DOHH2 (cell line): ENCODE results near the gene BRCA2.
"Not testable (repeated sequence)": the region's sequence is repeated elsewhere in the genome, so short reads cannot be mapped to it uniquely, and the experiment has no call there.

ENCODE experiments used
- H3F3A ChIP-seq: fragments of 200-600 bp; sonication (generic), shearing (Covaris generic); 2 replicates; pipeline ENCODE4 v1.6.0; 2016; ENCODE audit warnings: antibody characterized with exemption, mild to moderate bottlenecking; ENCODE audit not compliant: control insufficient read depth, insufficient read depth
- H3K27ac ChIP-seq: fragments of 200-600 bp; sonication (generic); 2 replicates; pipeline ENCODE4 v1.5.1; 2014; ENCODE audit warnings: low read depth, mild to moderate bottlenecking, low read length, moderate library complexity
- H3K27me3 ChIP-seq: fragments of 200-600 bp; sonication (generic); 2 replicates; pipeline ENCODE4 v1.6.1; 2014; ENCODE audit warnings: mild to moderate bottlenecking, low read length, mixed read lengths; ENCODE audit not compliant: control insufficient read depth
- H3K36me3 ChIP-seq: fragments of 200-600 bp; sonication (generic); 2 replicates; pipeline ENCODE4 v1.6.1; 2014; ENCODE audit warnings: mild to moderate bottlenecking, low read length, moderate library complexity, mixed read lengths; ENCODE audit not compliant: control insufficient read depth
- H3K4me1 ChIP-seq: fragments of 200-600 bp; sonication (generic); 2 replicates; pipeline ENCODE4 v1.6.1; 2014; ENCODE audit warnings: mild to moderate bottlenecking, low read length, mixed read lengths; ENCODE audit not compliant: control insufficient read depth
- H3K4me2 ChIP-seq: fragments of 200-600 bp; sonication (generic); 2 replicates; pipeline ENCODE4 v1.6.0; 2014; ENCODE audit warnings: mild to moderate bottlenecking, low read length, moderate library complexity
- H3K4me3 ChIP-seq: fragments of 200-600 bp; sonication (generic); 2 replicates; pipeline ENCODE4 v1.5.1; 2014; ENCODE audit warnings: mild to moderate bottlenecking, low read length, mixed read lengths
- H3K79me2 ChIP-seq: fragments of 200-600 bp; sonication (generic); 2 replicates; pipeline ENCODE4 v1.6.1; 2014; ENCODE audit warnings: mild to moderate bottlenecking, low read length, mixed read lengths; ENCODE audit not compliant: control insufficient read depth
- H3K9me2 ChIP-seq: fragments of 200-600 bp; sonication (generic); replicated peaks from 2 replicates; pipeline ENCODE4 v1.6.1; 2014; ENCODE audit warnings: mild to moderate bottlenecking, low read length, mixed read lengths; ENCODE audit not compliant: control insufficient read depth
- H3K9me3 ChIP-seq: fragments of 200-600 bp; sonication (generic); 2 replicates; pipeline ENCODE4 v1.6.1; 2014; ENCODE audit warnings: antibody characterized with exemption, low read length, mixed read lengths; ENCODE audit not compliant: control insufficient read depth, insufficient read depth
- H4K20me1 ChIP-seq: fragments of 200-600 bp; sonication (generic); 2 replicates; pipeline ENCODE4 v1.6.0; 2014; ENCODE audit warnings: low read depth, mild to moderate bottlenecking, antibody characterized with exemption, low read length, moderate library complexity; ENCODE audit not compliant: control insufficient read depth, insufficient read depth
- CTCF ChIP-seq: fragments of 200-600 bp; sonication (generic); IDR thresholded peaks from one replicate; pipeline ENCODE4 v1.5.1; 2014; ENCODE audit warnings: antibody characterized with exemption, mild to moderate bottlenecking, low read depth, low read length; ENCODE audit not compliant: poor library complexity, severe bottlenecking
- EZH2phosphoT487 ChIP-seq: fragments of 200-600 bp; sonication (generic); IDR thresholded peaks from 2 replicates; pipeline ENCODE4 v1.6.1; 2017; ENCODE audit warnings: borderline replicate concordance, mild to moderate bottlenecking, antibody characterized with exemption, low read length, moderate library complexity, mixed read lengths

Gene BRCA2

DNA sequence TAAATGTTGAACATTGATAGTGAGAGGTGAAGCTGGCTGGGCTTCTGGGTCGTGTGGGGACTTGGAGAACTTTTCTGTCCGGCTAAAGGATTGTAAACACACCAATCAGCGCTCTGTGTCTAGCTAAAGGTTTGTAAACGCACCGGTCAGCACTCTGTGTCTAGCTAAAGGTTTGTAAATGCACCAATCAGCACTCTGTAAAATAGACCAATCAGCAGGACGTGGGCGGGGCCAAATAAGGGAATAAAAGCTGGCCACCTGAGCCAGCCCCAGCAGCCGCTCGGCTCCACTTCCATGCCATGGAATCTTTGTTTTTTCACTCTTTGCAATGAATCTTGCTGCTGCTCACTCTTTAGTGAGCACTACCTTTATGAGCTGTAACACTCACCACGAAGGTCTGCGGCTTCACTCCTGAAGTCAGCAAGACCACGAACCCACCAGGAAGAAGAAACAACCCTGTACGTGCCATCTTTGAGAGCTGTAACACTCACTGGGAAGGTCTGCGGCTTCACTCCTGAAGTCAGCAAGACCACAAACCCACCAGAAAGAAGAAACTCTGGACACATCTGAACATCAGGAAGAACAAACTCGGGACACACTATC, 35.6 kb downstream of the BRCA2 start:
- not testable (repeated sequence) for H3F3A ChIP-seq, H3K9me2 ChIP-seq, H3K27ac ChIP-seq, H4K20me1 ChIP-seq, H3K4me2 ChIP-seq, H3K4me3 ChIP-seq, H3K27me3 ChIP-seq, H3K9me3 ChIP-seq, H3K79me2 ChIP-seq
- Histone ChIP-seq H3K36me3 (peaks cover 74% of the 10 kb centered on the region), H3K4me1 (peaks cover 10% of the 10 kb centered on the region)

DNA sequence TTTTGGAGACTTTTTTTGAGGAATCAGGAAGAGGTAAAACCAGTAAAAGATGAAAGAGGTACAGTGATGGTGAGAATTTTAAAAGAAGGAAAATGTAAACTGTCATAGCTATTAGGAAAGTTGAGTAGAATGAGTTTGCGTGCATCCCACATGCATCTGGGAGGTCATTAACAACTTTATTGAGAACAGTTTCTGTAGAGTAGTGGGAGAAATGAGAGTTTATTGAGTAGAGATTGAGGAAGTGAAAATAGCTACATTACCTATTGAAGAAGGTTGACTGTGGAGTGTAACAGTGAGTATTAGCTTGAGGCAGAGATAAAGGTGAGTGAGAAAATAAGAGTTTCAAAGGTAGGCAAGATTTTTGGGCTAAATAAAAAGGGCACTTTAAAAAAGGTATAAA, 38.7 kb downstream of the BRCA2 start:
- Histone ChIP-seq H3F3A (no peaks in the 10 kb centered on the region), H3K36me3 (peaks cover 63% of the 10 kb centered on the region), H3K27ac (no peak overlapping the region), H3K9me3 (no peaks in the 10 kb centered on the region), H4K20me1 (no peaks in the 10 kb centered on the region), H3K4me1 (peaks cover 10% of the 10 kb centered on the region), H3K4me3 (no peak overlapping the region), H3K27me3 (no peaks in the 10 kb centered on the region), H3K9me2 (no peaks in the 10 kb centered on the region), H3K79me2 (no peaks in the 10 kb centered on the region), H3K4me2 (no peak overlapping the region)
- no peak for TF ChIP-seq CTCF
- no peak for TF ChIP-seq EZH2phosphoT487

GRCh38 chr13:32355935-32356334, 40.6 kb downstream of the BRCA2 start:
- not testable (repeated sequence) for H3F3A ChIP-seq, H3K27ac ChIP-seq, H3K4me3 ChIP-seq, H4K20me1 ChIP-seq, H3K9me3 ChIP-seq, H3K4me2 ChIP-seq, H3K9me2 ChIP-seq, H3K27me3 ChIP-seq, H3K79me2 ChIP-seq
- Histone ChIP-seq H3K4me1 (peaks cover 10% of the 10 kb centered on the region), H3K36me3 (peaks cover 58% of the 10 kb centered on the region)

DNA sequence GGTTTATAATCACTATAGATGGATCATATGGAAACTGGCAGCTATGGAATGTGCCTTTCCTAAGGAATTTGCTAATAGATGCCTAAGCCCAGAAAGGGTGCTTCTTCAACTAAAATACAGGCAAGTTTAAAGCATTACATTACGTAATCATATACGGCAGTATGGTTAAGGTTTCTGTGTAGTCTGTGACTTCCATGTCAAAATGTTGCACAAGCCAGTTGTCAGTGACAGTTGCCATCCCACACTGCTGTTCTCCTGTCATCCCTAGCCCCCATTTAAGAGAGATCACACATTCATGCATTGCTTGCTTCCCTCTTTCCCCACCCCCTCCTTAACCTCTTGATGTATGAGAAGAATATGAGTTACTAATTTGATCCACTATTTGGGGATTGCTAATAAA, 47.3 kb downstream of the BRCA2 start:
- 0 out of 2 replicates have a peak, but pooled peaks cover 5% of the 10 kb centered on the region for H3F3A ChIP-seq
- H3K36me3 ChIP-seq = peaks cover 66% of the 10 kb centered on the region
- H3K27me3 ChIP-seq = no peaks in the 10 kb centered on the region
- H3K79me2 ChIP-seq = no peaks in the 10 kb centered on the region; the same call in 1 of the 2 replicates
- H3K27ac ChIP-seq = no peak overlapping the region
- H3K4me1 ChIP-seq = no peaks in the 10 kb centered on the region
- H3K4me2 ChIP-seq = no peak overlapping the region
- no peaks in the 10 kb centered on the region for H4K20me1 ChIP-seq
- H3K4me3 ChIP-seq = no peak overlapping the region
- TF ChIP-seq EZH2phosphoT487 = no peak
- TF ChIP-seq CTCF = no peak
- no peaks in the 10 kb centered on the region for H3K9me2 ChIP-seq
- H3K9me3 ChIP-seq = no peaks in the 10 kb centered on the region
